Esophagus squamous epithelium (tissue), 4 donors: ENCODE measurements around the gene RRAD.
A peak's percentile ranks its signal among the peaks of the same experiment; 100 is the strongest.

ENCODE experiments used
- POLR2A ChIP-seq, 4 donors: fragments of 450-650 bp; IDR thresholded peaks; one replicate each; pipeline ENCODE4 v1.6.1; 2017; ENCODE audit warnings: antibody characterized with exemption in 4 of 4, mild to moderate bottlenecking in 4 of 4, moderate library complexity in 3 of 4
- TF ChIP-seq, protein P1 (sequence below), 6 experiments: fragments of 450-650 bp in 4 of 6; fragments of 200-600 bp in 2 of 6; sonication (generic) in 2 of 6; IDR thresholded peaks; one replicate each; pipeline ENCODE4 v1.5.1; 2016 to 2019; ENCODE audit warnings: antibody characterized with exemption in 6 of 6, mild to moderate bottlenecking in 4 of 6, moderate library complexity in 4 of 6

DNA sequence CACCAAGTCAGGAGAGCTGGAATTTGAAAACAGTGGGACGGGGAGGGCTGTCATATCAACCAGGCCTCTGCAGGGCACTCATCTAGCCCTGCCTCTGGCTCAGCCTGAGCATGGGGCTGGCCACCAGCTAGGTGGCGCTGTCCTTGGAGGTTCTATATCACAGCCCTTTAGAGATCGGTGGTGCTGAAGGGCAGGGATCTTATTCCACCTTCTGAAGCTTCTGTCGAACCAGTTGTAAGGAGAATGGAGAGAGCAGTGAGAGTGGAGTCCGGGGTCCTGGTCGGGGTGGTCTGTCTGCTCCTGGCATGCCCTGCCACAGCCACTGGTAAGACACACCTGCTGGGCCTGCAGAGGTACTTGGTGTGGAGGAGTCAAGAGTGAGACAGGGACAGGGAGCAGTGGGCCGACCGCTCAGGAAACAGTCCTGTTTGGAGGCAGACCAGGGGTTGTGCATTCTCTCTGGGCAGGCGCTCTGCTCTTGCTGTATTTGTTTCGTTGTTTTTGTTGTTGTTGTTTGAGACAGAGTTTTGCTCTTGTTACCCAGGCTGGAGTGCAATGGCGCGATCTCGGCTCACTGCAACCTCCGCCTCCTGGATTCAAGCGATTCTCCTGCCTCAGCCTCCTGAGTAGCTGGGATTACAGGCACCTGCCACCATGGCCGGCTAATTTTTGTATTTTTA, 35.9 kb upstream of the RRAD start, which contains the start of gene CES3:
- TF ChIP-seq, protein P1, sequence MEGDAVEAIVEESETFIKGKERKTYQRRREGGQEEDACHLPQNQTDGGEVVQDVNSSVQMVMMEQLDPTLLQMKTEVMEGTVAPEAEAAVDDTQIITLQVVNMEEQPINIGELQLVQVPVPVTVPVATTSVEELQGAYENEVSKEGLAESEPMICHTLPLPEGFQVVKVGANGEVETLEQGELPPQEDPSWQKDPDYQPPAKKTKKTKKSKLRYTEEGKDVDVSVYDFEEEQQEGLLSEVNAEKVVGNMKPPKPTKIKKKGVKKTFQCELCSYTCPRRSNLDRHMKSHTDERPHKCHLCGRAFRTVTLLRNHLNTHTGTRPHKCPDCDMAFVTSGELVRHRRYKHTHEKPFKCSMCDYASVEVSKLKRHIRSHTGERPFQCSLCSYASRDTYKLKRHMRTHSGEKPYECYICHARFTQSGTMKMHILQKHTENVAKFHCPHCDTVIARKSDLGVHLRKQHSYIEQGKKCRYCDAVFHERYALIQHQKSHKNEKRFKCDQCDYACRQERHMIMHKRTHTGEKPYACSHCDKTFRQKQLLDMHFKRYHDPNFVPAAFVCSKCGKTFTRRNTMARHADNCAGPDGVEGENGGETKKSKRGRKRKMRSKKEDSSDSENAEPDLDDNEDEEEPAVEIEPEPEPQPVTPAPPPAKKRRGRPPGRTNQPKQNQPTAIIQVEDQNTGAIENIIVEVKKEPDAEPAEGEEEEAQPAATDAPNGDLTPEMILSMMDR (IDR thresholded peaks at IDR 0.05), result peak; percentile 65 to 83 (median 70)
- TF ChIP-seq POLR2A (IDR thresholded peaks at IDR 0.05), result no peak
